GM12865 (cell line): Measurements from ENCODE around the gene TBC1D14.

Experiments used
- DNase-seq: peaks from one replicate; pipeline ENCODE4 v3.0.0; 2010; ENCODE audit warnings: low read depth
- H3K4me3 ChIP-seq: 2 replicates; pipeline ENCODE4 v1.5.1; 2011; ENCODE audit warnings: mild to moderate bottlenecking, low read depth, low read length, control low read depth
- TF ChIP-seq, protein P1 (sequence below): IDR thresholded peaks from 2 replicates; pipeline ENCODE4 v1.5.1; 2011; ENCODE audit warnings: low read length, control low read depth, low read depth, inconsistent platforms; ENCODE audit not compliant: insufficient read depth; ENCODE audit errors: missing control alignments

The TBC1D14 gene

DNA sequence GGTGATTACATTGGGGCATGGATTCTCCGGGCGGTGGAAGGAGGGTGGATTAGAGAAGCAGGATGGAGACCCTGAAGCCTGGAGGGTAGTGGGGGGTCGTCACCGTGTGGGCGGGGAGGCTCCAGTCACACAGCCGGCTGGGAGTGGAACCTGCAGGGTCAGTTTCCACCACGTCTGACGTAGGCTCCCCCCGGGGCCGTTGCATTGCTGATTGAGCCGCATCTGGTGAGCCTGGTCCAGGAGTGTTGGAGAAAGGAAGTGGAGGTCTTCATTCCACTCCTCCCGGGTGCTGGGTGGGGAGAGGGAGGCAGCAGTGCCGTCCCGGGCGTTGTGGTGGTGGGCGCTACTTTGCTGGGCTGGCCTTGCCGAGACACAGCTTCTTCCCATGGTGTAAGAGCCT, 28.1 kb downstream of the TBC1D14 start:
- no peak for DNase-seq
- H3K4me3 ChIP-seq, result no peak overlapping the region
- TF ChIP-seq, protein P1, sequence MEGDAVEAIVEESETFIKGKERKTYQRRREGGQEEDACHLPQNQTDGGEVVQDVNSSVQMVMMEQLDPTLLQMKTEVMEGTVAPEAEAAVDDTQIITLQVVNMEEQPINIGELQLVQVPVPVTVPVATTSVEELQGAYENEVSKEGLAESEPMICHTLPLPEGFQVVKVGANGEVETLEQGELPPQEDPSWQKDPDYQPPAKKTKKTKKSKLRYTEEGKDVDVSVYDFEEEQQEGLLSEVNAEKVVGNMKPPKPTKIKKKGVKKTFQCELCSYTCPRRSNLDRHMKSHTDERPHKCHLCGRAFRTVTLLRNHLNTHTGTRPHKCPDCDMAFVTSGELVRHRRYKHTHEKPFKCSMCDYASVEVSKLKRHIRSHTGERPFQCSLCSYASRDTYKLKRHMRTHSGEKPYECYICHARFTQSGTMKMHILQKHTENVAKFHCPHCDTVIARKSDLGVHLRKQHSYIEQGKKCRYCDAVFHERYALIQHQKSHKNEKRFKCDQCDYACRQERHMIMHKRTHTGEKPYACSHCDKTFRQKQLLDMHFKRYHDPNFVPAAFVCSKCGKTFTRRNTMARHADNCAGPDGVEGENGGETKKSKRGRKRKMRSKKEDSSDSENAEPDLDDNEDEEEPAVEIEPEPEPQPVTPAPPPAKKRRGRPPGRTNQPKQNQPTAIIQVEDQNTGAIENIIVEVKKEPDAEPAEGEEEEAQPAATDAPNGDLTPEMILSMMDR, result no peak

DNA sequence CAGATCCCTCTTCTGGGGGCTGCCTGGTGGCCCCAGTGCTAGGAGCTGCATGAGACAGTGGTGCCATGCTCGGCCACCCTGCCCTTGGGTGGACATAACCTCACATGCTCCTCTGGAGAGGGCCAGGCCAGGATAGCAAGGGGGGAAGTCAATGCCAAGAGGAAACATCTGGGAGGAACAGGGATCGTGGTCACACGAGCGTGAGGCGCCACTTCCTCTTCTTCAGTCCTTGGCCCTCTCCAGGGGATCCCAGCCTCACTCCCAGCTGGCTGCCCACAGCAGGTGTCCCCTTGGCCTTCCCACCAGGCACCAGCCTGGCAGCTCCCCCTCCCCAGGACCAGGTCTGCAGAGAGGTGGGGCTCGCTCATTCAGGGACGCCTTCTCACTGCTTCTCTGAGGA, 28.6 kb downstream of the TBC1D14 start:
- TF ChIP-seq, protein P1, result no peak
- H3K4me3 ChIP-seq, result no peak overlapping the region
- DNase-seq, result no peak

DNA sequence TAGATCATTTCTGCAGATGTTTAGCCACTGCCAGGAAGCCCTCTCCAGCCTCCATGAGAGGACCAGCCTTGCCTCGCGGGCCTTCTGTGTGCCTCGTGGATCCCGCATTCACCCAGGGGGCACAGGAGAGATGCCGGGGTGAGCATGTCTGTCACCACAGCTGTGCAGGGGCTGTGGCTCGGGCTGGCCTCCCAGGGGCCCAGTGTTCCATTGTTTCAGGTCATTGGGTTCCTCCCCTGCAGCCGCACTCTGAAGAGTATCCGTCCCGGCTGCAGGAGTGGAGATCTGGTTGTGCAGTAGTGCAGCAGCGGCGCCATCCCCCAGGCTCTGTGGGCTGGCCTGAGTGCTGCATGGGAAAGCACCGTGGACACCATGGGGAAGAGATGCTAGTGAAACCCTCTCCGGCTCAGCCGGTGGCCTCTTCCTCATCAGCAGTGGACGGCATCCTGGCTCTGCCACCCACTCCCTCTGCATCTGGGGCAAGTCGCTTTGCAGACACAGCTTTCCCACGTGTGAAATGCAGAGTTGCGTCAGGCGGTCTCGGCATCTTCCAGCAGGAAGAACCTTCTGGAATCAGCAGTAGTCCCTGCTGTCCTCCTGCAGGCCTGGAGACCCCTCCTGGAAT, 29.1 kb downstream of the TBC1D14 start:
- TF ChIP-seq, protein P1, result no peak
- DNase-seq, result no peak
- no peak overlapping the region for H3K4me3 ChIP-seq

DNA sequence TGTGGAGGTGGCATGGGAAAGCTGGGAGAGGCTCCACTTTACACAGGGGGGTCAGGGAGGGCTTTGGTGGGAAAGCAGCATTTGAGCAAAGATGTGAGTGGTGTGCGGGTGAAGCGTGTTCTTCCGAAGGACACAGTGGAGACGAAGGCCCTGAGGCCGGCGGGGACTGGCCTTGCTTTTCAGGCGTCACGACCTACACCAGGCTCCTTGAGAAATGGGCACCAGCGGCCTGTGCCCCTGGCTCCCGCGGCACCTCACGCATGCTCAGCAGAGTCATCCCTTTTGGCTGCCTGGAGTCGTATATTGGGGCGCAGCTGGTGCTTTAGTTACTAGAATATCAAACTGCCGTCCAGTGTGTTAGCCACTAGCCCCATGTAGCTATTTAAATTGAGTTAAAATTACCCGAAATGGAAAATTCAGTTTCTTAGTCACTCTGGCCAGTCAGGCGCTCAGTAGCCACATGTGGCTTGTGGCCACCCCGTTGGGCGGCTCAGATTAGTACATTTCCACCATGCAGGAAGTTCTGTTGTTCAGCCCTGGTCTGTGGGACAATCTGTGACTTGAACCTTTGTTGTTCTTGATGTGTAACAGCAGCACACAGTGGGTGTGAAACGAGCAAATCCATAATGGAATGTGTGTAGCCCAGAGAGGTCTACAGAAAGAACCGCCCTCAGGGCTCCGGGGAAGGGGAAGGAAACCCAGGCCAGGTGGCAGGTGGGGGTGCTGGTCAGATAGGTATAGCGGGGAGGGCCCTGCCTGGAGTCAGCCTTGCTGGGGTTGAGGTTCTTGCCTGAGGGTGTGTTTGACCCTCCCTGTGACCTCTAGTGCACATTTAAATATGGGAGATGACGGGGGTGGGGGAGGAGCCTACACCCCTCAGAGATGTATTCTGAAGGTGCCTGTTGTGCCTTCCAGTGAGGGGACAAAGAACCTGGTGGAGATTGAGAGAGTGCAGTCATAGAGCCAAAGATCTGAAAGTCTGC, 30.4 kb downstream of the TBC1D14 start:
- peak; percentile 73 for DNase-seq
- TF ChIP-seq, protein P1, result no peak
- no peak overlapping the region for H3K4me3 ChIP-seq

DNA sequence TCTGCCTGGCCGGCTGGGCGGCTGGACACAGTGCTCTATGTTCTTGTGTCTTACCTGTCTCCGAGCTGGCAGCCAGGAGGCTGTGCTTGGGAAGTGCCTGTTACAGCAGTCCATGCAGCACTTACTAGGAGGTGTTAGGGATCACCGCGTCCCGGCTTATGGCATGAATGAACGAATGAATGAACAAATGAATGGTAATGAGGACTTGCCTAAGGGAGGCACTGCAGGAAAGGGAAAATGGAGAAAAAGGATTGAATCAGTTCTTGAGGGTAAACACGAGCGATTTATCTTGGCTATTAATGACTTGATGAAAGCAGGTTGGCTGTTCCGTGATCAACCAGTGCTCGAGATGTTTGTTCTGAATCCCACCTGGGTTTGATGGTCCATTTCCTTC, 31.1 kb downstream of the TBC1D14 start:
- DNase-seq, result no peak
- no peak overlapping the region for H3K4me3 ChIP-seq
- TF ChIP-seq, protein P1, result no peak

DNA sequence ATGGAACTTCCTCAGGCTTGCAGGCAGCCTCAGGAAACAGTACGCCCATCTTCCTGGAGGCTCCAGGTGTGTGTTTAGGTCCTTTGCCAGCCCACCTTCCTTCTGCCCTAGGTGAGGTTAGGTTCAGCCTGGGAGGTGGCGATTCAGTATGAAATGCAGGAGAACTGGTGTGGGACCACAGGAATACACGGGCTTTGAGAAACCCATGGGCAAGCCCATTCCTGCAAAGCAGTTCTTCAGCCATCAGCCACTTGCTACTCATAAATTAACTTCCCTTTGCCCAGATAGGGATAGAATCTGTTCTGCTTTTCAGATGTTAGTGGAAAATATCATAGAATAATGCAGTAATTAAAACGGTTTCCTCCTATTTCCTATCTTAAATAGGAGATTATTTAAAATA, 32.2 kb downstream of the TBC1D14 start:
- DNase-seq, result peak; percentile 19
- TF ChIP-seq, protein P1, result no peak
- no peak overlapping the region; the same call in 1 of the 2 replicates for H3K4me3 ChIP-seq
